ENCODE measurements around the gene HOGA1. TPM values are rescaled to one million over a fixed set of nuclear protein-coding genes. Genes with fewer than 3 reads are reported as not detected.

The HOGA1 gene
- total RNA-seq, 1 donor from 2014 or later: 2.6 TPM

- Histone ChIP-seq H3K9me3 (no peaks in the 10 kb centered on the region), H3K4me1 (peaks cover 0 to 16% of the 10 kb centered on the region in 2 donors), H3K36me3 (no peaks in the 10 kb centered on the region), H3K27ac (peak overlapping the region; percentile 53 to 54), H3K4me3 (no peak overlapping the region), H3K27me3 (no peaks in the 10 kb centered on the region)
- intact Hi-C loops (cut with DNase I): no loop called here
- TF ChIP-seq CTCF (IDR thresholded peaks at IDR 0.05): no peak
- DNase-seq (ENCODE audit: low spot score in 2 of 2): no peak
Measured at GRCh38 chr10:97601268-97602215, 17.4 kb downstream of the HOGA1 start.

DNA sequence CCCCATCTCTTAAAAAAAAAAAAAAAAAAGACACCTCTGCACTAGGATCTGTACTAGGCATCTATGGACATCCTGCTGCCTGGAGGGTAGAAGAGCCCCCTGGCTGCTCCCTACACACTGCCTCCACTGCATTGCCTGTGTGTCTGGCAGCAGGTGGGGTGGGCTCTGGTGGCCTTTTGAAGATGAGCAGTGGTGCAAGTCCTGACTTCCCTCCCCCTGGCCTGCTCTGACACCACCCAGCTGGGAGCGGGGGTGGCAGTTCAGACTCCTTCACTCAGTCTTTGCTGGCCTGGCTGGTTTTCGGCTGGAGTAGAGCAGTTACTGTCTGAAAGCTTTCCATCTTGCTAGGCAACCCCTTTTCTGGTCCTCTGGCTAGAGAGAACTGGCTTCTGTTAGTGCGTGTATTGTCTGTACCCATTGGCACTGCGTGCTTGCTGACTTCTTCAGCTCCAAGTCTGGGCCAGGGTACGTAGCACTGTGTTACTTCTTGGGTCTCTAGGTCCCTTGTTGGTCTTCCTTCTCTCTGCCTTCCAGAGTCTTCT is 23.0 kb downstream of the HOGA1 start:
- Histone ChIP-seq H3K4me3 (no peak overlapping the region), H3K27me3 (no peaks in the 10 kb centered on the region), H3K27ac (no peak overlapping the region), H3K36me3 (no peaks in the 10 kb centered on the region), H3K9me3 (no peaks in the 10 kb centered on the region), H3K4me1 (peaks cover 0 to 21% of the 10 kb centered on the region in 2 donors)
- intact Hi-C loops (cut with DNase I): no loop called here
- no peak for TF ChIP-seq CTCF (IDR thresholded peaks at IDR 0.05)
- DNase-seq (ENCODE audit: low spot score in 2 of 2): no peak

- Histone ChIP-seq H3K27ac (peak overlapping the region; percentile 47 to 73), H3K36me3 (no peaks in the 10 kb centered on the region), H3K9me3 (no peaks in the 10 kb centered on the region), H3K4me3 (no peak overlapping the region), H3K4me1 (peaks cover 0 to 24% of the 10 kb centered on the region in 2 donors), H3K27me3 (no peaks in the 10 kb centered on the region)
- TF ChIP-seq CTCF (IDR thresholded peaks at IDR 0.05): no peak
- intact Hi-C loops (cut with DNase I): no loop called here
- peak in 1 of 2 donors; percentile 72 for DNase-seq (ENCODE audit: low spot score in 2 of 2)
Measured at GRCh38 chr10:97608991-97609561, 24.9 kb downstream of the HOGA1 start.

GRCh38 chr10:97611473-97611872 is 27.3 kb downstream of the HOGA1 start:
- no peak for TF ChIP-seq CTCF (IDR thresholded peaks at IDR 0.05)
- peak overlapping the region in 1 of 2 donors; percentile 44 for H3K27ac ChIP-seq
- intact Hi-C loops (cut with DNase I): no loop called here
- no peaks in the 10 kb centered on the region for H3K36me3 ChIP-seq
- H3K4me1 ChIP-seq: peaks cover 0 to 24% of the 10 kb centered on the region in 2 donors
- no peaks in the 10 kb centered on the region for H3K27me3 ChIP-seq
- no peak for DNase-seq (ENCODE audit: low spot score in 2 of 2)
- H3K9me3 ChIP-seq: no peaks in the 10 kb centered on the region
- H3K4me3 ChIP-seq: no peak overlapping the region

DNA sequence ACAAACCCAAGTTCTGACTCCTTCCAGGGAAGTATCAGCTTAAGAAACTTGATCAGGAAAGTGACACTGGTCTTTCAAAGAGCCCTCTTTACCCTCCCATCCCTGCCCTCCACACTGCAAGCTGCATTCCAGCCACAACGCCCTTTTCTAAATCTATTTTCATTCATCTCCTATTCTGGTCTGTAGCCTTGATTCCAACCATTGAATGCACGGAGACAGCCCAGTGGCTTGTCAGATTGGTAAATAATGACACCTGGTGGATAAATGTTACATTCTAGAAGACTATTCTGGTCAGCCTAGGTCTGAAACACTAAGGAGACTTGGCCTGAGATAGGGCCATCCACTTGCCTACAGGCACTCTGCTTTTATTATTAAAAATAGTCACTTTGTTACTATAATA is 28.2 kb downstream of the HOGA1 start:
- peak; percentile 41 to 75 (median 62) for TF ChIP-seq CTCF (IDR thresholded peaks at IDR 0.05)
- H3K36me3 ChIP-seq: no peaks in the 10 kb centered on the region
- H3K27ac ChIP-seq: peak overlapping the region in 1 of 2 donors; percentile 44
- peaks cover 0 to 24% of the 10 kb centered on the region in 2 donors for H3K4me1 ChIP-seq
- H3K9me3 ChIP-seq: no peaks in the 10 kb centered on the region
- H3K27me3 ChIP-seq: no peaks in the 10 kb centered on the region
- DNase-seq (ENCODE audit: low spot score in 2 of 2): no peak
- intact Hi-C loops (cut with DNase I): loop anchor here (1.0 to 2.0 kb wide), 2 partner anchors 40 to 150 kb away; partner anchors contain the start of gene ANKRD2
- no peak overlapping the region for H3K4me3 ChIP-seq
